HG03060 (cell line): ENCODE data around the gene LRIT3.

ENCODE experiments used
- ATAC-seq: cut with Tn5 transposase; IDR thresholded peaks from one replicate; pipeline ENCODE4 v1.9.1; 2021; ENCODE audit warnings: low read depth, moderate number of reproducible peaks; ENCODE audit not compliant: unreplicated experiment

The LRIT3 gene

GRCh38 chr4:109887071-109887470 is 39.2 kb downstream of the LRIT3 start:
- ATAC-seq, result no peak

- no peak for ATAC-seq
These were observed 42.2 kb downstream of the LRIT3 start for GRCh38 chr4:109890076-109890475.

GRCh38 chr4:109902559-109903251 is 54.8 kb downstream of the LRIT3 start:
- no peak for ATAC-seq

- ATAC-seq, result no peak
These were observed 60.8 kb downstream of the LRIT3 start for GRCh38 chr4:109908731-109909130.

- ATAC-seq, result no peak
These were observed 62.3 kb downstream of the LRIT3 start for GRCh38 chr4:109910256-109910655.

GRCh38 chr4:109912706-109913595 is 65.0 kb downstream of the LRIT3 start, which contains the start of gene EGF:
Gene EGF, plus strand, starts transcription at chr4:109912883. Its CDS starts 453 bp downstream, at chr4:109913336.
- ATAC-seq, result no peak

GRCh38 chr4:109913596-109914241 is 65.8 kb downstream of the LRIT3 start:
- no peak for ATAC-seq

GRCh38 chr4:109914322-109914721 is 66.4 kb downstream of the LRIT3 start:
- ATAC-seq, result no peak

- no peak for ATAC-seq
These were observed 67.6 kb downstream of the LRIT3 start for GRCh38 chr4:109915385-109916026.

DNA sequence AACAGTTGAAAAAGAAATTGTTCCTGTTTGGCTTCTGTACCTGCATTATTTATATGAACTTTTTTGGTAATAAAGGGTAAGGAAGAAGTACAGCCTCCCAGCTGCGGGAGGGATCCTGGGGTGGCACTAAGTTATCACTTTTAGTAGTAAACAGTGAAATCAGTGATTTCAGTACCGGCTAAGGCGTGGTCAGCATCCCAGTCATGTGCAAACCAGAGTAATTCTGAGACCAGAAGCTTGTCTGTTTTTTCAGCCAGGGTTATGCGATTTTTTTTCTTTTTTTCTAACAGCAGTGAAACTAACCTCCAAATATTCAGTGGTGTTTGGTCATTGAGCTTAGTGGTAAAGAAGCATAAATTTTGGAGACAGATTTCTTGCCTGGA is 68.1 kb downstream of the LRIT3 start:
- ATAC-seq, result no peak

GRCh38 chr4:109921384-109921808 is 73.5 kb downstream of the LRIT3 start:
- no peak for ATAC-seq
